ENCODE data around the gene CEACAM16.

Gene CEACAM16

GRCh38 chr19:44660081-44660480 is 38.9 kb upstream of the CEACAM16 start:
- no peak overlapping the region for H3K27ac ChIP-seq

GRCh38 chr19:44661205-44661604 is 37.7 kb upstream of the CEACAM16 start:
- no peak overlapping the region for H3K27ac ChIP-seq
- TF ChIP-seq ZFX (IDR thresholded peaks at IDR 0.05): no peak
- TF ChIP-seq, protein P1, sequence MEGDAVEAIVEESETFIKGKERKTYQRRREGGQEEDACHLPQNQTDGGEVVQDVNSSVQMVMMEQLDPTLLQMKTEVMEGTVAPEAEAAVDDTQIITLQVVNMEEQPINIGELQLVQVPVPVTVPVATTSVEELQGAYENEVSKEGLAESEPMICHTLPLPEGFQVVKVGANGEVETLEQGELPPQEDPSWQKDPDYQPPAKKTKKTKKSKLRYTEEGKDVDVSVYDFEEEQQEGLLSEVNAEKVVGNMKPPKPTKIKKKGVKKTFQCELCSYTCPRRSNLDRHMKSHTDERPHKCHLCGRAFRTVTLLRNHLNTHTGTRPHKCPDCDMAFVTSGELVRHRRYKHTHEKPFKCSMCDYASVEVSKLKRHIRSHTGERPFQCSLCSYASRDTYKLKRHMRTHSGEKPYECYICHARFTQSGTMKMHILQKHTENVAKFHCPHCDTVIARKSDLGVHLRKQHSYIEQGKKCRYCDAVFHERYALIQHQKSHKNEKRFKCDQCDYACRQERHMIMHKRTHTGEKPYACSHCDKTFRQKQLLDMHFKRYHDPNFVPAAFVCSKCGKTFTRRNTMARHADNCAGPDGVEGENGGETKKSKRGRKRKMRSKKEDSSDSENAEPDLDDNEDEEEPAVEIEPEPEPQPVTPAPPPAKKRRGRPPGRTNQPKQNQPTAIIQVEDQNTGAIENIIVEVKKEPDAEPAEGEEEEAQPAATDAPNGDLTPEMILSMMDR (conservative IDR thresholded peaks at IDR 0.05): no peak

More at GRCh38 chr19:44660081-44660480, 38.9 kb upstream of the CEACAM16 start:
- no peak for TF ChIP-seq ZFX (IDR thresholded peaks at IDR 0.05)
- TF ChIP-seq, protein P1 (conservative IDR thresholded peaks at IDR 0.05): no peak

- no peak overlapping the region for H3K27ac ChIP-seq
- TF ChIP-seq, protein P1 (conservative IDR thresholded peaks at IDR 0.05): no peak
- TF ChIP-seq ZFX (IDR thresholded peaks at IDR 0.05): no peak
These were observed 37.0 kb upstream of the CEACAM16 start for GRCh38 chr19:44661904-44662303.

GRCh38 chr19:44662691-44663385 is 36.1 kb upstream of the CEACAM16 start:
- TF ChIP-seq, protein P1 (conservative IDR thresholded peaks at IDR 0.05): no peak
- TF ChIP-seq ZFX (IDR thresholded peaks at IDR 0.05): no peak
- H3K27ac ChIP-seq: no peak overlapping the region

- TF ChIP-seq, protein P1 (conservative IDR thresholded peaks at IDR 0.05): no peak
- no peak for TF ChIP-seq ZFX (IDR thresholded peaks at IDR 0.05)
- H3K27ac ChIP-seq: no peak overlapping the region
These were observed 35.0 kb upstream of the CEACAM16 start for GRCh38 chr19:44663996-44664395.

GRCh38 chr19:44664976-44665375 is 34.0 kb upstream of the CEACAM16 start:
- no peak overlapping the region for H3K27ac ChIP-seq
- TF ChIP-seq, protein P1 (conservative IDR thresholded peaks at IDR 0.05): no peak
- no peak for TF ChIP-seq ZFX (IDR thresholded peaks at IDR 0.05)

DNA sequence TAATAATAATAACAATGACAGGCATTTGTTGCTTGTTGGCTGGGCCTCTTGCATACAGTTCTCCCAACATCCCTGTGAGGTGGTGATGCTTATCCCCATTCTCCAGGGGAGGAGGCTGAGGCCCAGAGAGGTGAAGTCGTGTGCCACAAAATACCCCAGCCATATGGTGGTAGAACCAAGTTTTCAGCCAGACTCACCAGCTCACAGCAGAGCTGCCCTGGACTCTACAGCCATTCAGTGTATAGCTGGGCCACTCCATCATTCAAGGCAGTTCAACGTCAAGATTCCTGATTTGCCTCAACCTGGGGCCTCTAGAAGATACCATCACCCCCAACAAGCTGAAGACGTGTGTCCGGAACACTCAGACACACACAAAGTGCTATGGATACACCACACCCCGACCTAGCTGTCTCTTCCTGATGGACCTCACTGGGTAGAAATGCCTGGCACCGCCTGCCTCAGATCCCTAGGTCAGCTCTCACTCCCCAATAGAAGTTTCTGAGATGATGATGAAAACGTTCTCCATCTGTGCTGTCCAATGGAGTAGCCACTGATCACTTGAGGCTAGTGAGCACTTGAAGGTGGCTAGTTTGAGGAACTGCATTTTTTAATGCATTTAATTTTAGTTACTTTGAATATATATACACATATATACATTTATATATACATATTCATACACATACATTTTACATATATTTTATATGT is 31.9 kb upstream of the CEACAM16 start:
- H3K27ac ChIP-seq: no peak overlapping the region
- TF ChIP-seq, protein P1 (conservative IDR thresholded peaks at IDR 0.05): no peak
- TF ChIP-seq ZFX (IDR thresholded peaks at IDR 0.05): no peak
